SU-DHL-6 (cell line): Measurements from ENCODE around the gene PLPP6.

Source experiments
- CTCF ChIP-seq: fragments of 200-600 bp; sonication (generic); IDR thresholded peaks from one replicate; pipeline ENCODE4 v1.5.1; 2017; ENCODE audit warnings: antibody characterized with exemption, mild to moderate bottlenecking, low read length, moderate library complexity; ENCODE audit not compliant: insufficient read depth, poor library complexity, severe bottlenecking
- EZH2phosphoT487 ChIP-seq: fragments of 200-600 bp; sonication (generic), shearing (Covaris generic); conservative IDR thresholded peaks from 2 replicates; pipeline ENCODE4 v1.6.1; 2018; ENCODE audit warnings: mild to moderate bottlenecking, antibody characterized with exemption, low read length, moderate library complexity, mixed read lengths

- TF ChIP-seq CTCF, result no peak
- TF ChIP-seq EZH2phosphoT487, result no peak
Measured at GRCh38 chr9:4667681-4668080, 5.6 kb downstream of the PLPP6 start.
